ENCODE results near the gene YPEL2. TPM values are rescaled to one million over a fixed set of nuclear protein-coding genes. Genes with fewer than 3 reads are reported as not detected.

YPEL2 gene
- total RNA-seq, 1 experiment from 2014 or later: 0.98 TPM

- Histone ChIP-seq H3T11ph (ENCODE audit: low read length) (no peak overlapping the region), H3K4me2 (ENCODE audit: insufficient read depth, insufficient read length, low read length) (no peak overlapping the region), H2BK12ac (ENCODE audit: insufficient read length, low read depth, low read length) (no peak overlapping the region), H4K8ac (replicated peaks; ENCODE audit: insufficient read length, low read depth, low read length) (no peak overlapping the region), H2BK15ac (ENCODE audit: low read depth, low read length) (no peak overlapping the region), H2AFZ (ENCODE audit: low read length) (no peak overlapping the region), H3K9ac (ENCODE audit: extremely low read depth, insufficient read length, low read length) (no peak overlapping the region), H2AK5ac (ENCODE audit: insufficient read length, low read length) (no peak overlapping the region), H3K23ac (ENCODE audit: insufficient read length, low read depth, low read length) (no peak overlapping the region), H3K79me2 (ENCODE audit: insufficient read depth, low read length) (no peaks in the 10 kb centered on the region), H3K4me1 (ENCODE audit: insufficient read depth, low read length) (peaks cover 2% of the 10 kb centered on the region; the same call in 1 of the 2 replicates), H4K20me1 (ENCODE audit: control insufficient read depth, insufficient read depth, insufficient read length) (no peaks in the 10 kb centered on the region), H2BK5ac (ENCODE audit: insufficient read length, low read length) (no peak overlapping the region), H4K91ac (ENCODE audit: insufficient read length, low read depth, low read length) (no peak overlapping the region), H2BK120ac (ENCODE audit: low read depth, low read length, poor library complexity, severe bottlenecking) (no peak overlapping the region), H3K27me3 (ENCODE audit: insufficient read depth, low read length) (no peaks in the 10 kb centered on the region), H3K23me2 (ENCODE audit: insufficient read length, low read depth, low read length, poor library complexity, severe bottlenecking) (no peaks in the 10 kb centered on the region), H3K9me3 (ENCODE audit: control insufficient read depth, low read depth, low read length) (no peaks in the 10 kb centered on the region), H3K4ac (ENCODE audit: low read depth, low read length) (no peak overlapping the region), H3K14ac (ENCODE audit: insufficient read depth, low read length) (no peak overlapping the region), H3K18ac (ENCODE audit: insufficient read length, low read depth, low read length) (no peak overlapping the region), H3K79me1 (ENCODE audit: insufficient read depth, low read depth, low read length, poor library complexity, severe bottlenecking) (no peaks in the 10 kb centered on the region), H2BK20ac (ENCODE audit: low read depth, low read length, poor library complexity, severe bottlenecking) (no peak overlapping the region), H3K27ac (ENCODE audit: insufficient read length, low read depth, low read length) (no peak overlapping the region), H4K5ac (ENCODE audit: insufficient read length, low read depth, low read length) (no peak overlapping the region), H3K56ac (ENCODE audit: insufficient read length, low read depth, low read length) (no peak overlapping the region)
- no peak for TF ChIP-seq CTCF (conservative IDR thresholded peaks at IDR 0.05)
- DNase-seq: no peak
- H3K4me3 Mint-ChIP-seq: no peak overlapping the region
- H3K27me3 Mint-ChIP-seq (ENCODE audit: low read depth): no peaks in the 10 kb centered on the region; the same call in 1 of the 2 replicates
- no CpG with 5 or more reads among the region's 13 CpGs for WGBS (ENCODE audit: extremely low coverage, insufficient read length, low lambda C conversion rate)
- H3K36me3 Mint-ChIP-seq (ENCODE audit: insufficient read depth in 1 of 3, low read depth in 3 of 3): peaks cover 0 to 5% (median 0%) of the 10 kb centered on the region in 3 experiments; a peak in 3 of 7 replicates
- no peak overlapping the region for H3K27ac Mint-ChIP-seq
- peaks cover 6 to 9% of the 10 kb centered on the region in 2 experiments for H3K9me3 Mint-ChIP-seq
- H3K4me1 Mint-ChIP-seq: peaks cover 7% of the 10 kb centered on the region in 2 experiments
These were observed 74.7 kb downstream of the YPEL2 start for GRCh38 chr17:59405944-59406705.
